GM18867 (cell line): ENCODE data around the gene MAZ.

Experiments used
- ATAC-seq: cut with Tn5 transposase; IDR thresholded peaks from one replicate; pipeline ENCODE4 v1.9.1; 2021; ENCODE audit warnings: mild to moderate bottlenecking, moderate library complexity; ENCODE audit not compliant: unreplicated experiment

MAZ gene

DNA sequence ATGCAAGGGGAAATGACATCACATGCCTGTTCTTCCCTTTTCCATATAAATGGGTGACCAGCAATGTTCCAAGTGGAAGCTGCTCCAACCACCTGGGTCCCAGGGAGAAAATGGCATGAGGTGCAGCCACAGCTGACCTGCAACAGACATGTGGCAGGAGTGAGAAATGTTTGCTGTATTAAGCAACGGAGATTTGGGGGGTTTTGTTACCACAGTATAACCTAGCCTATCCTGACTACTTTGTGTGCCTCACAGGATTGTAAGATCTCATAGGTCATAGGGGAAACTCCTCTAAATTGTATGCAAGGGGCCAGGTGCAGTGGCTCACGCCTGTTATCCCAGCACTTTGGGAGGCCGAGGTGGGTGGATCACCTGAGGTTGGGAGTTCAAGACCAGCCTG lies 44.7 kb downstream of the MAZ start:
- ATAC-seq = no peak

DNA sequence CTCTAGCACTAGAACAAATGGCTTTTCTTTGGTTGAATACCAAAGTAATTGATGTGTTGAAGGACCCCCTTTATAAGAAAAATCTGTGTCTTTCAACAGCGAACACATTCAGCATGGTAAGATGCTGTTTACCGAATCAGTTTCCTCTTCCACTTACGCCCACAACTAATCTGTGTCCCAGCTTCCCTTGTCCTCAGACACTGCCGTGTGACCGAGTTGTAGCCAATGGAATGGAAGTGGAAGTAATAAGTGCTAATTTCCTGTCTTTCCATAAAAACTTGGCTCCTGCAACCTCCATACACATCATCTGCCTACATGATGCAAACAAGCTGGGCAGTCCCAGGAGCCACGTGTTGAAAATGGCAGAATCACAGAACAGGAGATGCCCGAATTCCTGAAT lies 46.3 kb downstream of the MAZ start:
- ATAC-seq = no peak

DNA sequence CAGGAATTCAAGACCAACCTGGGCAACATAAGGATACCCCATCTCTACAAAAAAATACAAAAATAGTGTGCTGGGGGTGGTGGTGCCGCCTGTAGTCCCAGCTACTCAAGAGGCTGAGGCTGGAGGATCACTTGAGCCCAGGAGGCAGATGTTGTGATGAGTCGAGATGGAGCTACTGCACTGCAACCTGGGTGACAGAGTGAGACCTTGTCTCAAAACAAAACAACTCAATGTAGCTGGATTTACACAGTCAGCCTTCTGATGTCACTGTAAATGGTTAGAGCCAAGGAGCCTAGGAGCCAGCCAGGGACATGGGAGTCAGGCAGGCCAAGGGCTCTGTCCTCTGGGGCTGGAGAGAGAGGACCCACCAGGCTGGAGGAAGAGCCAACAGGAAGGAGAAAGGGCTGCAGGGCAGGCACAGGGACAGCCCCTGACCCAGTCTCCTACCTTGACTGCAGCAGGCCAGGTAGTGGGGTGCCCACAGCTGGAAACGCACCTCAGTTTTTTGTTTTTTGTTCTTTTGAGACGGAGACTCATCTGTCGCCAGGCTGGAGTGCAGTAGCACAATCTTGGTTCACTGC lies 48.3 kb downstream of the MAZ start:
- no peak for ATAC-seq

DNA sequence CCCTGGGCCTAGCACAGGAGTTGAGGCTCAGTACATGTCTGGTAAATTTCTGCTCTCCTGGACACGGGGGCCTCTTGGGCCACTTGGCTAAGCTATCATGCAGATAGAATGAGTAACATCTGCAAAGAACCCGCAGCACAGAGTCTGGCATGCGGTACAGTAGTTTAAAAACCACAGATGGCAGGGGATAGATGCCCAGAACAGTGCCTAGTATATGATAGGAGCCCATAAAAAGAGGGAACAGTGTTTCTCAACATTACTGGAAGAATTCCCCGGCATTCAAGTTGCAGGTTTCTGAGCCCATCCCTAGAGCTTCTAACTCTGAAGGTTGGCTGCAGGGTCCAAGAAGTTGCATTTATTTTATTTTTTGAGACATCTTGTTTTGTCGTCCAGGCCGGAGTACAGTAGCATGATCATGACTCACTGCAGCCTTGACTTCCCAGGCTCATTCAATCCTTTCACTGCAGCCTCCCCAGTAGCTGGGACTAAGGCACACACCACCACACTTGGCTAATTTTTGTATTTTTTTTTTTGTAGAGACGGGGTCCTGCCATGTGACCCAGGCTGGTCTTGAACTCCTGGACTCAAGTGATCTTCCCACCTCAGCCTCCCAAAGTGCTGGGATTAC lies 50.9 kb downstream of the MAZ start:
- ATAC-seq = no peak

DNA sequence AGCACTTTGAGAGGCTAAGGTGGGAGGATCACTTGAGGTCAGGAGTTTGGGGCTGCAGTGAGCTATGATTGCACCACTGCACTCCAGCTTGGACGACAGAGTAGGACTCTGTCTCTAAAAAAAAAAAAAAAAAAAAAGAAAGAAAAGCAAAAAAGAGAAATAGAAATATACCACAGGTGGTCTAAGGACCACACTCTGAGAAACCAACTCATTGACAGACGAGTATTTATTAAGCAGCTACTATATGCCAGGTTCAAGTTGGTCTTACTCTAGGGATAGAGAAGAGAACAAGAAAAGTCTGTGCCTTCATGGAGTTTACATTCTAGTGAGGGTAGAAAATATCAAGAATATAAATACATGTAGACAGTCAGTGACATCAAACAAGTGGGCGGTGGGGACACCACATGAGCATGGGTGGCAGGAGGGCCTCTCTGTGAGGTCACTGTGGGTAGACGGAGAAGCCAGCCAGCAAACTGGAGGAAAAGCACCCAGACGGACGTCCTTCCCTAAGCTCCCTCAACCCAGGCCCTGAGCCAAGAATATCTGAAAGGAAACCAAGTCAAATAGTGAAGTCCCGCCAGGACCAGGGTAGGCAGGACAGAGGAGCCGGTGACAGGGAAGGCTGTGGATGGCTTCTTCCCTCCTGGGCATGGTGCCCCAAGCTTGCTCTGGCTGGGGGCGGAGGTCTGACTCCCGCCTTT lies 52.0 kb downstream of the MAZ start:
- no peak for ATAC-seq

DNA sequence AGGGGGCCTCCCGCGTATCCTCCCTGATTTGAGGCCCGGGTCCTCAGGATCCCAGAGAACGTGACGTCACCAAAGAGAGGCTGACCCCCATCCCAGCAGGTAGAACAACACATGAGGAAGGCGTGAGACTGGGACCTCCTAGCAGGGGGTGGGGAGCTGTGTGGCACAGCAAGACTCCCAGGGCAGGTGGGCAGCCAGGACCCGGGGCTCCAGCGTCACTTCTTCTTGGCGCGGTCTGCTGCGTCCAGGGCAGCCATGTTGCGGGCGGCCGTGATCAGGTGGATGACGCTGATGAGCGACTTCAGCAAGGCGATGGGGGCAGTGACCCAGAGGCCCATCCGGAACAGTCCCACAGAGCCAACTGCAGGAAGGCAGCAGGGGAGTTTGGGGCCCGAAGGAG lies 52.6 kb downstream of the MAZ start:
- ATAC-seq = no peak

DNA sequence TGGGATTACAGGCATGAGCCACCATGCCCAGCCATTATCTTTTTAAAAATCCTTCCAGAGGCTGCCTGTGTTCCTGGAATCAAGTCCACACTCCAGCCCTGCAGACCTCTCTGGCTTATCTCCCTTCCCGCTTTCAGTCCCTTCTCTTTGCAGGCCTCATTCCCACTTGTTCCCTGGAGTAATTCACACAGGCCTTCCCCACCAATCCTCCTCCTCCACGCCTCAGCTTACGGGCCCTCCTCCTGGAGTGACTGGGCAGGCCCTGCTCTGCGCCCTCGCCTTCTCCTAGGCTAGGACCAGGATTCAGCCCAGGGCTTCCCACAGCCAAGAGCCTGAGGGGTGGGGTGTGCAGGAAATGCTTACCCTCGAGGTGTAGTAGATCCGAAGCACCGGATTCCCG lies 53.9 kb downstream of the MAZ start:
- ATAC-seq = no peak
